Endothelial cell (in vitro differentiated cells): ENCODE results near the gene RXRB. TPM values are rescaled to one million over a fixed set of nuclear protein-coding genes. Genes with fewer than 3 reads are reported as not detected.

Experiments
- DNase-seq: peaks from one replicate; pipeline ENCODE4 v3.0.0; 2021; ENCODE audit warnings: low spot score
- H3K27ac Mint-ChIP-seq: one replicate; pipeline ENCODE4 v1.8.0; 2021; ENCODE audit warnings: mixed read lengths, inconsistent platforms; ENCODE audit not compliant: unreplicated experiment
- H3K27me3 Mint-ChIP-seq: one replicate; pipeline ENCODE4 v1.8.0; 2021; ENCODE audit warnings: mild to moderate bottlenecking, moderate library complexity, mixed read lengths, inconsistent platforms; ENCODE audit not compliant: unreplicated experiment
- H3K36me3 Mint-ChIP-seq: one replicate; pipeline ENCODE4 v1.8.0; 2021; ENCODE audit warnings: mild to moderate bottlenecking, low read depth, mixed read lengths, inconsistent platforms; ENCODE audit not compliant: unreplicated experiment
- H3K4me1 Mint-ChIP-seq: one replicate; pipeline ENCODE4 v1.8.0; 2021; ENCODE audit warnings: mild to moderate bottlenecking, mixed read lengths, inconsistent platforms; ENCODE audit not compliant: unreplicated experiment
- H3K4me3 Mint-ChIP-seq: one replicate; pipeline ENCODE4 v1.8.0; 2021; ENCODE audit warnings: mild to moderate bottlenecking, mixed read lengths, inconsistent platforms; ENCODE audit not compliant: unreplicated experiment
- H3K9me3 Mint-ChIP-seq: one replicate; pipeline ENCODE4 v1.8.0; 2021; ENCODE audit warnings: mixed read lengths, inconsistent platforms; ENCODE audit not compliant: unreplicated experiment
- CTCF ChIP-seq: fragments of 200-600 bp; sonication (generic); IDR thresholded peaks from one replicate; pipeline ENCODE4 v1.5.0; 2021; ENCODE audit warnings: antibody characterized with exemption; ENCODE audit not compliant: unreplicated experiment
- total RNA-seq: library from RNA; stranded (reverse); fragmentation: NEBNext Ultra II Directional; extraction: Animal tissue kit (Norgen Biotek cat#: 25700); gene quantifications from one replicate; pipeline ENCODE4 v1.2.1, GENCODE V29; 2021; ENCODE audit not compliant: unreplicated experiment

The RXRB gene
- total RNA-seq, 1 donor from 2014 or later: 35.8 TPM

- H3K27ac Mint-ChIP-seq: peak overlapping the region; percentile 98
- no peaks in the 10 kb centered on the region for H3K9me3 Mint-ChIP-seq
- peaks cover 66% of the 10 kb centered on the region for H3K4me1 Mint-ChIP-seq
- no peak for DNase-seq
- peaks cover 49% of the 10 kb centered on the region for H3K36me3 Mint-ChIP-seq
- H3K27me3 Mint-ChIP-seq: peaks cover 19% of the 10 kb centered on the region
- H3K4me3 Mint-ChIP-seq: peak overlapping the region; percentile 100
- no peak for TF ChIP-seq CTCF
These were observed 681 bp upstream of the RXRB start for GRCh38 chr6:33201147-33201545.

GRCh38 chr6:33199687-33200218 lies 712 bp downstream of the RXRB start:
- peaks cover 20% of the 10 kb centered on the region for H3K27me3 Mint-ChIP-seq
- H3K4me3 Mint-ChIP-seq: peak overlapping the region; percentile 93
- peak overlapping the region; percentile 84 for H3K27ac Mint-ChIP-seq
- H3K4me1 Mint-ChIP-seq: peaks cover 54% of the 10 kb centered on the region
- H3K9me3 Mint-ChIP-seq: no peaks in the 10 kb centered on the region
- no peak for DNase-seq
- TF ChIP-seq CTCF: no peak
- H3K36me3 Mint-ChIP-seq: peaks cover 63% of the 10 kb centered on the region

- no peak for DNase-seq
- H3K4me1 Mint-ChIP-seq: peaks cover 50% of the 10 kb centered on the region
- peak overlapping the region; percentile 84 for H3K27ac Mint-ChIP-seq
These were observed 1.5 kb downstream of the RXRB start for GRCh38 chr6:33198853-33199436.

GRCh38 chr6:33198159-33198852 lies 2.2 kb downstream of the RXRB start:
- no peak for DNase-seq
- peaks cover 22% of the 10 kb centered on the region for H3K27me3 Mint-ChIP-seq
- peaks cover 44% of the 10 kb centered on the region for H3K4me1 Mint-ChIP-seq
- peaks cover 62% of the 10 kb centered on the region for H3K36me3 Mint-ChIP-seq
- H3K4me3 Mint-ChIP-seq: peak overlapping the region; percentile 84
- no peaks in the 10 kb centered on the region for H3K9me3 Mint-ChIP-seq
- no peak overlapping the region for H3K27ac Mint-ChIP-seq
- no peak for TF ChIP-seq CTCF

More at GRCh38 chr6:33198853-33199436, 1.5 kb downstream of the RXRB start:
- H3K36me3 Mint-ChIP-seq: peaks cover 64% of the 10 kb centered on the region
- no peaks in the 10 kb centered on the region for H3K9me3 Mint-ChIP-seq
- peaks cover 22% of the 10 kb centered on the region for H3K27me3 Mint-ChIP-seq
- peak overlapping the region; percentile 93 for H3K4me3 Mint-ChIP-seq
- no peak for TF ChIP-seq CTCF
